ENCODE data around the gene CLEC1A. TPM values are rescaled to one million over a fixed set of nuclear protein-coding genes. Genes with fewer than 3 reads are reported as not detected.

The CLEC1A gene
- total RNA-seq, 2 donors from 2014 or later: 1.7 to 1.8 TPM

- Histone ChIP-seq H3K9me3 (no peaks in the 10 kb centered on the region), H3K36me3 (no peaks in the 10 kb centered on the region), H3K27ac (no peak overlapping the region), H3K9ac (ENCODE audit: low read depth in 2 of 2, low read length in 2 of 2) (no peak overlapping the region), H3K27me3 (no peaks in the 10 kb centered on the region), H3K4me3 (no peak overlapping the region), H3K4me1 (no peaks in the 10 kb centered on the region)
- intact Hi-C loops (cut with DNase I): no loop called here
- DNase-seq: no peak
- no peak for TF ChIP-seq CTCF (IDR thresholded peaks at IDR 0.05)
These were observed 15.1 kb upstream of the CLEC1A start for GRCh38 chr12:10113920-10114319.

GRCh38 chr12:10113075-10113474, 14.3 kb upstream of the CLEC1A start:
- no peak for DNase-seq
- TF ChIP-seq CTCF (IDR thresholded peaks at IDR 0.05): no peak
- no peak overlapping the region for H3K4me3 ChIP-seq
- intact Hi-C loops (cut with DNase I): no loop called here
- no peaks in the 10 kb centered on the region for H3K27me3 ChIP-seq
- no peak overlapping the region for H3K9ac ChIP-seq (ENCODE audit: low read depth in 2 of 2, low read length in 2 of 2)
- H3K9me3 ChIP-seq: no peaks in the 10 kb centered on the region
- H3K4me1 ChIP-seq: no peaks in the 10 kb centered on the region
- no peaks in the 10 kb centered on the region for H3K36me3 ChIP-seq
- no peak overlapping the region for H3K27ac ChIP-seq

- no peak for TF ChIP-seq CTCF (IDR thresholded peaks at IDR 0.05)
- no peaks in the 10 kb centered on the region for H3K27me3 ChIP-seq
- intact Hi-C loops (cut with DNase I): no loop called here
- no peaks in the 10 kb centered on the region for H3K36me3 ChIP-seq
- no peaks in the 10 kb centered on the region for H3K4me1 ChIP-seq
- H3K9ac ChIP-seq (ENCODE audit: low read depth in 2 of 2, low read length in 2 of 2): no peak overlapping the region
- H3K27ac ChIP-seq: no peak overlapping the region
- DNase-seq: no peak
- H3K4me3 ChIP-seq: no peak overlapping the region
- no peaks in the 10 kb centered on the region for H3K9me3 ChIP-seq
These were observed 12.7 kb upstream of the CLEC1A start for GRCh38 chr12:10111451-10111850.

GRCh38 chr12:10110256-10110844, 11.6 kb upstream of the CLEC1A start:
- Histone ChIP-seq H3K9me3 (no peaks in the 10 kb centered on the region), H3K36me3 (no peaks in the 10 kb centered on the region), H3K9ac (ENCODE audit: low read depth in 2 of 2, low read length in 2 of 2) (no peak overlapping the region), H3K4me3 (no peak overlapping the region), H3K27ac (no peak overlapping the region), H3K27me3 (no peaks in the 10 kb centered on the region), H3K4me1 (no peaks in the 10 kb centered on the region)
- intact Hi-C loops (cut with DNase I): no loop called here
- DNase-seq: no peak
- no peak for TF ChIP-seq CTCF (IDR thresholded peaks at IDR 0.05)

GRCh38 chr12:10102322-10102721, 3.5 kb upstream of the CLEC1A start:
- Histone ChIP-seq H3K27ac (no peak overlapping the region), H3K4me3 (no peak overlapping the region), H3K9me3 (no peaks in the 10 kb centered on the region), H3K9ac (ENCODE audit: low read depth in 2 of 2, low read length in 2 of 2) (no peak overlapping the region), H3K36me3 (no peaks in the 10 kb centered on the region), H3K4me1 (no peaks in the 10 kb centered on the region), H3K27me3 (no peaks in the 10 kb centered on the region)
- intact Hi-C loops (cut with DNase I): no loop called here
- no peak for DNase-seq
- no peak for TF ChIP-seq CTCF (IDR thresholded peaks at IDR 0.05)

All from colonic mucosa (tissue), 4 donors.